NOMO-1 treated with DMSO at 0.1 percent for 48 hours (cell line): ENCODE results near the gene COTL1.

Experiments
- DNase-seq: peaks from one replicate; lab custom pipeline; 2025; ENCODE audit not compliant: unreplicated experiment; lab: John Stamatoyannopoulos, UW

Gene COTL1

DNA sequence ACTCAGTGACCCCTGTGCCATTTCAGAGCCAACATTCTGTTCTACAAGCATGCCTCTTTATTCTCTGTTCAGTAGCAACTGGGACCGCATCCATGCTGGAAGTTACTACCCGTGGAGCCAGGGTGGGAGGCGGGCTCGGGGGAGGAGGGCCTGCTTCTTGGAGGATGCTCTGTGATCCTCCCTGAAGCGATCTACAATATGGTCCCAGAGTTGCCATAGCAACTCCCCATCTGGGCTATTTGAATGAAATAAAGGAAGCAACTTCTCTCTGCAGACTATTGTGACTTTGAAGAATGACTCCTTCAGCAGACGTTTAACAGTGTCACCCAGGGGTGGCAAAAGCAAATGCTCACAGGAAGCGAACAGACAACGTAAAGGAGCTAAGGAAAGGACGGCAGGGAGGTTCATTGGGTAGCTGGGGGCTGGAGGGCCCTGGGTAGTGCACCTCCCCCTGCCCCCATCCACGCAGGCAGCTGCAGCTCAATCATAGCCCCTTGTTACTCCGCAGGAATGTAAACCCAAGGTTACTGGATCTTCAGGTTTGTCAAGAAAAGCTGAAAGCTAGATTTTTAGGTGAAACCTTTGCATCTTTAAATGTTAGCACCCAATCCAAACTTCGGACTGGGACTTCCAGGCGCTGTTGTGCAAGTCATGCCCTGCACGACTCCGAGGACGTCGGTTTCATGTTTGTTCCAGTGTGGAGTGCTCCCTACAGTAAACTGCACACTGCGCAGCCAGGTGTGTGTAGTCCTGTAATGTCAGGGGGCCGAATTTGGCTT is 62.3 kb downstream of the COTL1 start:
- no peak for DNase-seq

DNA sequence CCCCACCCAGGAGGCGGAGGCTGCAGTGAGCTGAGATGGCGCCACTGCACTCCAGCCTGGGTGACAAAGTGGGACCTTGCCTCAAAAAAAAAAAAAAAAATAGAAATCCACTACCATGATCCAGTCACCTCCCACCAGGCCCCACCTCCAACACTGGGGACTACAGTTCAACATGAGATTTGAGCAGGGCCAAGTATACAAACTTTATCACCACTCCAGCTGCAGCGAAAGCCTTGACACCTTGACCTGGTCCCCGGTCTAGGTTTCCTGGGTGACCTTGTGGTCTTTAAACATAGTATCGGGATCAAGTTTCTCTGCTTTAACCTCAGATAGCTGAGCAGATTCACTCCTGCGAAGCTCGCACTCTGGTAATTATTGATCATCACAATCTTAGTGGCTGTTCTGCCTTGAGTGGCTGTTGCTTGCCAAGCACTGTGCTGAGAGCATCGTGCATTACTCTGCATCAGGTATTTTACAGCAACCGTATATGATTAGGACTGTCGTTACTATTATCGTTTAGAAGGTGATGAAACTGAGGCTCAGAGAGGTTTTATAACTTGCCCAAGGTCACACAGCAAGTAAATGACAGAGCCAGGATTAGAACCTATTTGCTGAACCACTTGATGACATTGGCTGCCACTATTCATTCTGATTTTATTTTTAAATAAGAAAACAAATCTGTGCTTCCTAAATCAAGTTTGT is 63.1 kb downstream of the COTL1 start:
- DNase-seq: no peak

DNA sequence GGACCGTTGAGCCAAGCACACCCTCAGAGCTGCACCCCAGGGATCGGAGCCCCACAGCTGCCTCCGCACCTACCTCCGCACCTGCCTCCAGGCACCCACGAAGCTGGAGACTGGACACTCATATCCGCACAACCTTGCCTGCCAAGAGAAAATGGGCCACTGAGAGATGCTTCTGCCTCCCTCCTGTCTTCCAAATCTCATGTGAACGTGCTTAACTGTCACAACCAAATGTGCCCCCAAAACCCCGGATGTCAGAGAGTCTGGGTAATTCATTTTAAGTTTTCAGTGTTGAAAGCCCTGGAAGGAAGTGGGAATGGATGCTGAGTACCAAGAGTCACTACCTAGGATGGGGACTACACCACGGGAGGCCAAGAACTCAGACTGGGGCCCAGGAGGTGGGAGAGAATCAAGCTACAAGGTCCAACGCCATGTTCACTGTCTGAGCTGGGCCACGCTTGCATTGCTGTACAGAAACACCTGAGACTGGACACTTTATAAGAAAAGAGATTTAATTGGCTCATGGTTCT is 63.9 kb downstream of the COTL1 start:
- no peak for DNase-seq

GRCh38 chr16:84552135-84552534 is 65.7 kb downstream of the COTL1 start:
- DNase-seq: peak; percentile 43

GRCh38 chr16:84550096-84550495 is 67.8 kb downstream of the COTL1 start:
- DNase-seq: no peak

DNA sequence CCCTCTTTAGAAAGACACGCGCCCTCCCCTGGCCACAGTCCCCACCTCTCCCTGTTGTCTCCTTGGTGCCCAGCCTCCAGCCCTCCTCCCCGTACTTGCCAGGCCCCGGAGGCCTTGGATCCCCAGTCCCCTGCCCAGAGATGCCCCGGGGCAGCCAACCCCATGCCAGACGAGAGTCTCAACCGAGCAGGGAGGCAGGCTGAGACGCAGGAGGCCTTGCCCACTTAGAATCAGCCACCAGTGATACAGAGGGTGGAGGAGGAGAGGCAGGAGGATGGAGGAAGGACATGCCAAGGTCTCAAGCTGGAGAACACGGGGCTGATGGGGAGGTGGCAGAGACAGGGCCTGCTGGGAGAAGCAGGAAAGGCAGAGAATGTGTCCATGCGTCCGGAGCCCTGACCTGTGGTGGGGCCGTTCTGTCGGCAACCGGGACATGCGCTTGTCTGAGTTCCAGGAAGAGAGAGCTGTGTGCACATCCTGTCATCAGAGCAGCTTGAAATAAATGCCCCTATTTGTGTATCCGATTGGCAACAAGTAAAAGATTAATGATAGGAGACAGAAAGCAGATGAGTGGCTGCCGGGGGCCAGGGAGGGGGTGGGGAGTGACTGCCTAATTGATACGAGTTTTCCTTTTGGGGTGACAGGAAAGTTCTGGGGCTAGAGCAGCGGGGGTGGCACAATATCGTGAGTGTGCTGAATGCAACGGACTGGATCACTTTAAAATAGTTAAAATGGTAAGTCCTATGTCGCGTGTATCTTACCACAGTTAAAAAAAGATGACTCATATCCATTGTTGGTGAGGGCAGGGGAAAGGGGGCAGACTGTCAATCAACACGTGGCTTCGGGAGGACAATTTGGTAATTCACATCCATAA is 68.7 kb downstream of the COTL1 start:
- DNase-seq: peak; percentile 13

DNA sequence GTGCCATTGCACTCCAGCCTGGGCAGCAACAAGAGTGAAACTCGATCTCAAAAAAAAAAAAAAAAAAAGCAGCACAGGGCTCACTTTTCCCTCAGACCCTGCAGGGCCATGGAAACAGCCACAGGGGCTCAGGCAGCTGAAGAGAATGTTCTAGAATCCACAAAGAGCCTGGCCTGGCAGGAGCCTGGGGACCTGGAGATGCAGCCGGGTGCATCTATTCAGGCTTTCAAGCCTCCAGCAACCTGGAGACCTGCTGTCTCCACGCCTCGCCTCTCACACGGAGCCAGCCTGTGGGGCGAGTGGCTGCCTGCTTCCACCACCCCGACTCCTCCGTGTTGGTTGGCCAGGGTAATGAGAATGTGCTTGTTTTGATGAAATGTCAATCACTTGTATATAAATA is 69.4 kb downstream of the COTL1 start:
- no peak for DNase-seq

DNA sequence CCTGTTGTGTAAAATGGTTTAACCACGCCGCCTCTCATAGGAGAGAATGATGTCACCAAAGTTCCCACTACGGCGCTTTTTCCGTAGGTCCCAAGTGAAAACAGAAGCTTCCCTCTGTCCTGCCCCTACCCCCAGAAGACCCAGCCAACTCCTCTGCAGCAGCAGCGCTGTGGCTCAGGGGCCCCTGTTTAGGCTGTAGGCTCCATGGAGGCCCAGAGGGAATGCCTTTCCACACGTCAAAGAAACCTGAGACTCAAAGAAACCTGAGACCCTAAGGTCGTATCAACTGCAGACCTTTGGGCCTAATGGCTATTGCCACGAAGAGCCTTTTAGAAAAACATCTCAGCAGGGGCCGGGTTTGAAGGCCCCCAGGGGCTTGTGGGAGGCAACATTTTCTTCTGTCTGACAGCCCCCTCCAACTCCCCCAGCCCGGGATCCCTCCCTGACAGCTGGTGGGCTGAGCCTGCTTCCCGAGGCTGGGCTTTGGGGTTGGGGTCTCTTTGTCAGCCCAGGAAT is 70.3 kb downstream of the COTL1 start:
- no peak for DNase-seq

- no peak for DNase-seq
These were observed 71.0 kb downstream of the COTL1 start for GRCh38 chr16:84546669-84547545.

DNA sequence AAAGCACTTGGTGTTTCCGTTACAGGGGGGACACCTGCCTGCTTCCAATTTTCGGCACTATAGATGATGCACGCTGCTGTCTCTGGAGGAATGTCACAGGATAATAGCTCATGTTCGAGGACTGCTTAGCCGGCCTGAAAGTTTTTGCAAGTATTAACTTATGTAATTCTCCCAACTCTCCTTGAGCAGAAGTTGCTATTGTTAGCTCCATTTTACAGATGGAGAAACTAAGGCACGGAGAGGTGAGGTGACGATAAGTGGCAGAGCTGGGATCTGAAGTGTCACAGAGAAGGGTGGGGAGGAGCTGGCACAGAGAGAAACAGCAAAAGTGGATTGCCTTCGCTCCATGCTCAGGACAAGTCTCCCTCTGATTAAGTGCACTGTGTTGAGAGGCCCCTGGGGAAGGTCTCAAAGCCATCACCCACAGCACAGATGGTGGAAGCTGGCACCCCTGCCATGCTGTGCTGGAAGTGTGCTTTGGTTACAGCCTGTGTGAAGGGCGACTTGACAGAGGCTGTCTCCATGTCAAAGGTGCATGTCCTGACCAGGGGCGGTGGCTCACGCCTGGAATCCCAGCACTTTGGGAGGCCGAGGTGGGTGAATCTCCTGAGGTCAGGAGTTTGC is 72.7 kb downstream of the COTL1 start:
- no peak for DNase-seq

- DNase-seq: no peak
These were observed 73.7 kb downstream of the COTL1 start for GRCh38 chr16:84544031-84544773.

- no peak for DNase-seq
These were observed 74.6 kb downstream of the COTL1 start for GRCh38 chr16:84543253-84543652.

DNA sequence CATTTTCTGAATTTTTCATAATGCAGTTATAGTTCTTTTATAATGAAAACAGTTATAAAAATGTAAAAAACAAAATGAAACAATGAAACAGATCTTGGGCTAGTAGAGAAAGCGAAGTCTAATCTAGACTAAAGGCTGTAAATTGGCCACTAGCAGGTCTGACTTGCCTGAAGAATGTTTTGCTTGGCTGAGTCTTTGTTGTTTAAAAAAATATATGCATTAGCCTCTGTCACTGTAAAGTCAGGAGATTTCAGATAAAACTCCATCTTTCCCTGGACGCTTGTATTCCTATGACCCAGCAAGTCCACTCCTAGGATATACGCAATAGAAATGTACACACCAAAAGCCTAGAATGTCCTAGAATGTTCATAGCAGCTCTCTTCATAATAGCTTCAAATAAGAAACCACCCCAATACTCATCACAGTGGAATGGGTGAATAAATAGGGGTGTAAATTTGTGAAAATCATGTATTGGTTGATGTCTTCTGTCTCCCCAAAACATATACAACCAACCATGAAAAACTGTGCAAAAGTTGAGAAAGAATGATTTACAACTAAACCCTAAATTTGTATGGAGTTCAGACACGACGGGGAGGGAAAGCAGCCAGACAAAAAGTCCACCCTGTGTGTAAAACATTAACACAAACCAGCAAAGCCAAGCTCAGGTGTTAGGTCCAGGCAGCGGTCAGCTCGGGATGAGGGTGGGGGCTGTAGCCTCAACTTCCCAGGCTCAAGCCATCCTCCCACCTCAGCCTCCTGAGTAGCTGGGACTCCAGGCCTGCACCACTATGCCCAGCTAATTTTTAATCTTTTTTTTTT is 75.7 kb downstream of the COTL1 start:
- no peak for DNase-seq

- no peak for DNase-seq
These were observed 77.7 kb downstream of the COTL1 start for GRCh38 chr16:84540194-84540593.

GRCh38 chr16:84538222-84538840 is 79.5 kb downstream of the COTL1 start:
- DNase-seq: no peak

DNA sequence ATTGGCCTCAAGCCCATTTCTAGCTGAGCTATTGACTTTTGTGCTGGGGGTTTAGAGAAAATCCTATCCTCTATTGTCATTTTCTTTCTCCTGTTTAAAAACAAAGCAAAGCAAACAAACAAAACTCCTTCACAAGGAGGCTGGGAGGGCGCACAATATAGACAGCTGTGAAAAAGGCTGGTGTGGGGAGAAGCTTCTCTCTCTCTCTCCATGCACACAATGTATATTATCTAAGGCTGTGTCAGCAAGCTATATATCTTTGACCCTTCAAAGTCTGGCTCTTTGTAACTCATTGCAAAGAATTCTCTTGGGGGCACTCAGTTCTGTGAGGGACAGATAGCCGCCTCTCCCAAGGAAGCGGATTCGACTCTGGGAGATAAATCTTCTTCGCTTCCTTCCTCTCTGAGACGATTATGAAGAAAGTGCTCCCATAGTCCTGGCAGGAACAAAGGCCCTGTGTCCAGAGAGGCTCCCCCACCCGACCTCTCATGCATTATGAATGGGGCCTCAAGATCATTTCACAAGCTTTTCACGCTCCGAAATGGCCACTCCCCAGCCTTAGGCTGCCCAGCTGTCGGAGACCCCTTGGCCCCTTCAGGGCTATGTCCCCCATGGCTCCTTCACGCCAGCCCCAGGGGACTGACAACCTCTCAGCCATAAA is 80.3 kb downstream of the COTL1 start:
- DNase-seq: no peak

DNA sequence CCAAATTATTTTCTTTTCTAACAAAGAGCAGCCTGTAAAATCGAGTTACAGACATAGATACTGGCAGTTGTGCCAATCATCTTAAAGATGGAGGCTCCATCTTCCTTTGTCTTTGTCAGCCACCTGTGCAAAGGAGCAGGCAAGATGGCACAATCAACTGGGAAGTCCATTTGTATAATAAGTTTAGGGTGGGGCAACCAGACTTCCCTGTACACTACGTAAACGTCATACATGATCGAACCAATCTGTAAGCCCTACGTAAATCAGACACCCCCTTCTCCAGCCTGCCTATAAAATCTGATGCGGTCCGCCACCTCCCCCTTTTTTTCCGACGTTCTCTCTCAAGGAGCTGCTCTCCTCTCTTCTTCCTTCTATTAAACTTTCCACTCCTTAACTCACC is 82.0 kb downstream of the COTL1 start:
- DNase-seq: no peak
